ENCODE results near the gene APOA5.
"Not testable (repeated sequence)": the region's sequence is repeated elsewhere in the genome, so short reads cannot be mapped to it uniquely, and the experiment has no call there.

The APOA5 gene
- 0 reads per million in 2 donors for total RNA-seq

- no peak for DNase-seq
Observed at GRCh38 chr11:116791813-116792143, at the start of gene APOA5. TSS of gene APOA5 (minus strand) at chr11:116791879. CDS start at chr11:116791860, 19 bp downstream.

GRCh38 chr11:116840746-116841296, 49.1 kb upstream of the APOA5 start:
- DNase-seq = no peak

- DNase-seq = no peak
Observed at GRCh38 chr11:116840224-116840745, 48.6 kb upstream of the APOA5 start.

- no peak for DNase-seq
Observed at GRCh38 chr11:116838321-116839084, 46.8 kb upstream of the APOA5 start.

- no peak for DNase-seq
Observed at GRCh38 chr11:116837231-116838091, 45.8 kb upstream of the APOA5 start, which contains the start of gene APOA1. TSS of gene APOA1 (minus strand) at chr11:116837622. CDS start at chr11:116837387, 235 bp downstream.

- DNase-seq = no peak
Observed at GRCh38 chr11:116836632-116836991, 44.9 kb upstream of the APOA5 start.

- DNase-seq = peak; percentile 60
Observed at GRCh38 chr11:116835791-116836631, 44.3 kb upstream of the APOA5 start.

- no peak for DNase-seq
Observed at GRCh38 chr11:116835042-116835772, 43.5 kb upstream of the APOA5 start.

GRCh38 chr11:116834535-116835041, 42.9 kb upstream of the APOA5 start:
- DNase-seq = not testable (repeated sequence)

- DNase-seq = no peak
Observed at GRCh38 chr11:116833816-116834534, 42.3 kb upstream of the APOA5 start.

- DNase-seq = no peak
Observed at GRCh38 chr11:116833491-116833815, 41.8 kb upstream of the APOA5 start.

- no peak for DNase-seq
Observed at GRCh38 chr11:116832350-116833290, 40.9 kb upstream of the APOA5 start.

GRCh38 chr11:116831790-116832349, 40.2 kb upstream of the APOA5 start:
- DNase-seq = no peak

GRCh38 chr11:116830184-116830912, 38.7 kb upstream of the APOA5 start:
- DNase-seq = no peak

- no peak for DNase-seq
Observed at GRCh38 chr11:116829525-116830183, 38.0 kb upstream of the APOA5 start, which contains the start of gene APOC3. TSS of gene APOC3 (plus strand) at chr11:116829907. CDS start at chr11:116830583, 676 bp downstream.

GRCh38 chr11:116828632-116829524, 37.2 kb upstream of the APOA5 start:
- no peak for DNase-seq

- no peak for DNase-seq
Observed at GRCh38 chr11:116827461-116827860, 35.8 kb upstream of the APOA5 start.
